MM.1S (cell line): ENCODE data around the gene CREBZF.

Experiments used
- CTCF ChIP-seq: fragments of 300-600 bp; sonication (generic); IDR thresholded peaks from 2 replicates; pipeline ENCODE4 v1.5.1; 2016; ENCODE audit warnings: antibody characterized with exemption, low read length, mixed read lengths
- EZH2phosphoT487 ChIP-seq: fragments of 300-600 bp; sonication (generic); IDR thresholded peaks from 2 replicates; pipeline ENCODE4 v1.6.1; 2018; ENCODE audit warnings: antibody characterized with exemption, low read length

GRCh38 chr11:85712953-85713352 lies 48.0 kb upstream of the CREBZF start:
- TF ChIP-seq CTCF (no peak), EZH2phosphoT487 (no peak)
